HepG2 (cell line): Measurements from ENCODE around the gene C2. TPM values are rescaled to one million over a fixed set of nuclear protein-coding genes. Genes with fewer than 3 reads are reported as not detected.
A peak's percentile ranks its signal among the peaks of the same experiment; 100 is the strongest.

Source experiments
- BCLAF1 ChIP-seq: fragments of 450-650 bp; IDR thresholded peaks from 2 replicates; pipeline ENCODE4 v1.6.1; 2017; ENCODE audit warnings: mild to moderate bottlenecking
- BRF2 ChIP-seq: sonication (generic); formaldehyde crosslinking; IDR thresholded peaks from 2 replicates; pipeline ENCODE4 v1.8.1; 2022; ENCODE audit warnings: mild to moderate bottlenecking, missing genetic modification reagents
- CCAR2 ChIP-seq: fragments of 200-400 bp; formaldehyde crosslinking; optimal IDR thresholded peaks from 2 replicates; pipeline ENCODE3; 2018; ENCODE audit warnings: low read depth, mild to moderate bottlenecking, low read length, moderate library complexity
- HBP1 ChIP-seq: IDR thresholded peaks from 2 replicates; pipeline ENCODE4 v1.6.1; 2016; ENCODE audit warnings: low read depth, control low read depth
- HNF1A ChIP-seq, 2 experiments: sonication (generic) in 1 of 2; formaldehyde crosslinking in 1 of 2; IDR thresholded peaks; 2 replicates each; pipeline versions ENCODE4 v1.4.0 to v1.6.1; 2016 to 2020; ENCODE audit warnings: borderline replicate concordance in 1 of 2, low read depth in 1 of 2, mild to moderate bottlenecking in 1 of 2, missing genetic modification reagents in 1 of 2
- IKZF4 ChIP-seq: sonication (generic); formaldehyde crosslinking; IDR thresholded peaks from 2 replicates; pipeline ENCODE4 v1.5.1; 2020; ENCODE audit warnings: borderline replicate concordance, mild to moderate bottlenecking, low read depth, missing genetic modification reagents; ENCODE audit errors: not compliant biosample characterization
- MAFF ChIP-seq: IDR thresholded peaks from 2 replicates; pipeline ENCODE4 v1.6.1; 2011; ENCODE audit warnings: low read depth, low read length, improper control_type of control experiment
- STAT6 ChIP-seq: sonication (generic); formaldehyde crosslinking; IDR thresholded peaks from 2 replicates; pipeline ENCODE4 v1.4.0; 2020; ENCODE audit warnings: missing genetic modification reagents, mild to moderate bottlenecking, borderline replicate concordance
- ZEB1 ChIP-seq: IDR thresholded peaks from 2 replicates; pipeline ENCODE4 v1.6.1; 2012; ENCODE audit warnings: mild to moderate bottlenecking, low read depth, inconsistent platforms; ENCODE audit not compliant: insufficient replicate concordance
- ZNF512 ChIP-seq: sonication (generic); formaldehyde crosslinking; IDR thresholded peaks from 2 replicates; pipeline ENCODE4 v1.4.0; 2020; ENCODE audit warnings: mild to moderate bottlenecking, missing genetic modification reagents
- ZNF549 ChIP-seq: sonication (generic); formaldehyde crosslinking; IDR thresholded peaks from 2 replicates; pipeline ENCODE4 v1.5.0; 2020; ENCODE audit warnings: missing genetic modification reagents
- ZNF816 ChIP-seq: sonication (generic); formaldehyde crosslinking; IDR thresholded peaks from 2 replicates; pipeline ENCODE4 v1.8.0; 2022; ENCODE audit warnings: missing genetic modification reagents, mild to moderate bottlenecking, borderline replicate concordance
- polyA plus RNA-seq, 8 experiments: library from polyadenylated mRNA; depleted of rRNA in 3 of 8; stranded (reverse) in 7 of 8; unstranded in 1 of 8; fragments of >200 nt; fragmentation: Illumina TruSeq in 4 of 8; extraction: Trizol in 4 of 8; gene quantifications; 2 replicates each; pipeline versions ENCODE4 v1.2.1 to v1.2.3, GENCODE V29; 2011 to 2016; ENCODE audit warnings: low read depth in 4 of 8, missing spikeins in 1 of 8, mixed read lengths in 1 of 8; ENCODE audit not compliant: insufficient read depth in 1 of 8
- total RNA-seq, 5 experiments: library from RNA; depleted of rRNA; stranded (reverse); fragments of >200 nt; fragmentation: Illumina TruSeq; extraction: Trizol; gene quantifications; 2 replicates each; pipeline ENCODE4 v1.2.3, GENCODE V29; 2016; ENCODE audit warnings: low read depth in 1 of 5

Gene C2
- total and polyA plus RNA-seq, 2 of the 13 experiments (the other 11 are each of a cell fraction or from before 2014, with no cell fraction given): 165 to 307 TPM

- TF ChIP-seq HNF1A (IDR thresholded peaks at IDR 0.05; ENCODE audit: low read depth) (0 out of 2 replicates have a peak, but pooled peaks have one; percentile 13), HNF1A (CRISPR knock-in tag; IDR thresholded peaks at IDR 0.05; ENCODE audit: borderline replicate concordance) (no peak), IKZF4 (no peak), MAFF (no peak), ZNF512 (CRISPR knock-in tag) (no peak), CCAR2 (peak; percentile 9), BRF2 (CRISPR knock-in tag) (0 out of 2 replicates have a peak, but pooled peaks have one; percentile 26), ZNF549 (CRISPR knock-in tag) (no peak), ZNF816 (CRISPR knock-in tag) (no peak), BCLAF1 (no peak), ZEB1 (peak; percentile 28), HBP1 (no peak), STAT6 (no peak)
Measured at GRCh38 chr6:31901953-31902643, 25.4 kb upstream of the C2 start, which contains the start of gene ZBTB12 (continued).
